Progenitor cell of endocrine pancreas (in vitro differentiated cells): ENCODE data around the gene CCN5. TPM values are rescaled to one million over a fixed set of nuclear protein-coding genes. Genes with fewer than 3 reads are reported as not detected.

Experiments
- DNase-seq: peaks from one replicate; pipeline ENCODE4 v3.0.0; 2021; ENCODE audit warnings: low spot score; ENCODE audit not compliant: unreplicated experiment
- H3K27ac Mint-ChIP-seq: 2 replicates; pipeline ENCODE4 v1.8.0; 2021; ENCODE audit warnings: mild to moderate bottlenecking, moderate library complexity, mixed read lengths
- H3K27me3 Mint-ChIP-seq: 2 replicates; pipeline ENCODE4 v1.8.0; 2021; ENCODE audit warnings: mixed read lengths
- H3K36me3 Mint-ChIP-seq: 2 replicates; pipeline ENCODE4 v1.8.0; 2022; ENCODE audit warnings: mixed read lengths; ENCODE audit not compliant: insufficient read depth
- H3K4me1 Mint-ChIP-seq: 2 replicates; pipeline ENCODE4 v1.8.0; 2021; ENCODE audit warnings: low read depth, mixed read lengths
- H3K4me3 Mint-ChIP-seq: 2 replicates; pipeline ENCODE4 v1.8.0; 2021; ENCODE audit warnings: low read depth, mild to moderate bottlenecking, moderate library complexity, mixed read lengths
- H3K9me3 Mint-ChIP-seq: 2 replicates; pipeline ENCODE4 v1.8.0; 2021; ENCODE audit warnings: low read depth, mixed read lengths
- total RNA-seq: library from RNA; stranded (reverse); gene quantifications from 2 replicates; pipeline ENCODE4 v1.2.1, GENCODE V29; 2021
- TF ChIP-seq, protein P1 (sequence below): fragments of 200-600 bp; sonication (generic); IDR thresholded peaks from one replicate; pipeline ENCODE4 v1.5.0; 2021; ENCODE audit warnings: antibody characterized with exemption, mild to moderate bottlenecking; ENCODE audit not compliant: unreplicated experiment

CCN5 gene
- total RNA-seq, 1 donor from 2014 or later = not detected

DNA sequence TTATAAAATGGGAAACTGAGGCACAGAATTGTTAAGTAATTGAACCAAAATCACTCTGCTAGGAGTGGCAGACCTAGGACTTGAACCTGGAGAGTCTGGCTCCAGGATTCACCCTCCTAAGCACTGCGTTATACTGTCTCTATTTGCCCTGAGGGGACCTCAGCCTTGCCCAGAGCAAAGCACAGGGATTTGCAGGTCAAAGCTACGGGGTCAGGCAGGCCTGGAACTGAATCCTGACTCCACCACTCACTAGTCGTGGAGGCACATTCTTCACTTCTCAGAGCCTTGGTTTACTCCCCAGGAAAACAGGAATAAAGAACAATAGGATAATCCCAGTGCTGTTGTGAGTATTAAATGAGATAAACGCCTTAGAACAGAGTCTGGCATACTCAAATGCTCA is 49.9 kb downstream of the CCN5 start:
- no peak for DNase-seq
- H3K27me3 Mint-ChIP-seq = peaks cover 14% of the 10 kb centered on the region

DNA sequence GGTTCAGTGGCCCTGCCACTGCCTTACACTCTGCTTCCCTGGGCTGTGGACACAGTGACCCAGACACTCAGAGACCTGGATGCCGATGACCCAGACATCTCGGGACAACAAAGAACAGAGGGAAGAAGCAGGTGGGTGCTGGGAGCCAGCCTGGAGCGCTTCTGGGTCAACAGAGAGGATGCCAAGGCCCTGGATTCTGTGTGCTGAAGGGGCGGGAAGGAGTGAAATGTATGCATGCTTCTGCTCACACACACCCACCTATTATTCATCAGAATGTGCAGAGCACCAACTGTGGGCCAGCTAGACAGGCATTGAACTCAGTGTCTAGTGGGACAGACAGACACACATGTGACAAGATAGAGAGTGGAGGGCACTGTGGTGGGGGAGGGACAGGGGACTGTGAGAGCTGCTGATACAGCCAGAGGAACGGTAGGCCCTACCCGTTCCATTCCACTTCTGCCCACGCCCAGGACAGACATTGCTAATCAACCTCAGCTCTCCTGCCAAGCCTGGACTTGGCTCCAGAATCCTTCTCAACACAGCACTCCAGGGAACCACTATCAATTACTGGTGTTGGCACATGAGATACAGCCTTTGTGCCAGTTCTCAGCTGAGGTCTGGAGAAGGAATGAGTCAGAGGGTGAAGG is 50.7 kb downstream of the CCN5 start:
- no peak for DNase-seq
- Mint-ChIP-seq H3K9me3 (no peaks in the 10 kb centered on the region), H3K27ac (no peak overlapping the region), H3K4me1 (no peaks in the 10 kb centered on the region), H3K27me3 (peaks cover 15% of the 10 kb centered on the region), H3K4me3 (no peak overlapping the region), H3K36me3 (no peaks in the 10 kb centered on the region)
- TF ChIP-seq, protein P1, sequence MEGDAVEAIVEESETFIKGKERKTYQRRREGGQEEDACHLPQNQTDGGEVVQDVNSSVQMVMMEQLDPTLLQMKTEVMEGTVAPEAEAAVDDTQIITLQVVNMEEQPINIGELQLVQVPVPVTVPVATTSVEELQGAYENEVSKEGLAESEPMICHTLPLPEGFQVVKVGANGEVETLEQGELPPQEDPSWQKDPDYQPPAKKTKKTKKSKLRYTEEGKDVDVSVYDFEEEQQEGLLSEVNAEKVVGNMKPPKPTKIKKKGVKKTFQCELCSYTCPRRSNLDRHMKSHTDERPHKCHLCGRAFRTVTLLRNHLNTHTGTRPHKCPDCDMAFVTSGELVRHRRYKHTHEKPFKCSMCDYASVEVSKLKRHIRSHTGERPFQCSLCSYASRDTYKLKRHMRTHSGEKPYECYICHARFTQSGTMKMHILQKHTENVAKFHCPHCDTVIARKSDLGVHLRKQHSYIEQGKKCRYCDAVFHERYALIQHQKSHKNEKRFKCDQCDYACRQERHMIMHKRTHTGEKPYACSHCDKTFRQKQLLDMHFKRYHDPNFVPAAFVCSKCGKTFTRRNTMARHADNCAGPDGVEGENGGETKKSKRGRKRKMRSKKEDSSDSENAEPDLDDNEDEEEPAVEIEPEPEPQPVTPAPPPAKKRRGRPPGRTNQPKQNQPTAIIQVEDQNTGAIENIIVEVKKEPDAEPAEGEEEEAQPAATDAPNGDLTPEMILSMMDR = no peak

More for the DNA sequence above, 49.9 kb downstream of the CCN5 start:
- no peaks in the 10 kb centered on the region for H3K4me1 Mint-ChIP-seq
- no peaks in the 10 kb centered on the region for H3K9me3 Mint-ChIP-seq
- TF ChIP-seq, protein P1 = no peak
- H3K4me3 Mint-ChIP-seq = no peak overlapping the region
- H3K27ac Mint-ChIP-seq = no peak overlapping the region
- no peaks in the 10 kb centered on the region for H3K36me3 Mint-ChIP-seq

DNA sequence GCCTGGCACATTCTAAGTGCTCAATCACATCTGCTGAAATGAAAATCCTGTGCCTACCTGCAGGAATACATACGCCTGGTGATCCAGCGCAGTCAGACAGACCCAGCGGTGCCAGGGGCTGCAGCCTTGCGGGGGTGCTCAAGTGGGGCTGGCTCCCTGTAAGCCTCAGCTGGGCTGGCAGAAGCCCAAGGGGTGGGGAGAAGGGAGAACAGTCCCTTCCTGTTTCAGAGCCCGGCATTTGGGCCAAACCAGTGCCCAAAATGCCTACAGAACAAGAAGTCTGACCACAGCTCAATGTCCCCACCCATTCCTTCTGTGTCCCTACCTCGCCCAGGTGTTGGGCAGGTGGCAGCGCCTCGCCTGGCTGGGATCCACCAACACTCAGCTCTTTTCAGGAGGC is 53.1 kb downstream of the CCN5 start:
- TF ChIP-seq, protein P1 = no peak
- Mint-ChIP-seq H3K9me3 (no peaks in the 10 kb centered on the region), H3K36me3 (no peaks in the 10 kb centered on the region), H3K27me3 (peaks cover 15% of the 10 kb centered on the region), H3K4me3 (no peak overlapping the region), H3K27ac (no peak overlapping the region), H3K4me1 (no peaks in the 10 kb centered on the region)
- no peak for DNase-seq

DNA sequence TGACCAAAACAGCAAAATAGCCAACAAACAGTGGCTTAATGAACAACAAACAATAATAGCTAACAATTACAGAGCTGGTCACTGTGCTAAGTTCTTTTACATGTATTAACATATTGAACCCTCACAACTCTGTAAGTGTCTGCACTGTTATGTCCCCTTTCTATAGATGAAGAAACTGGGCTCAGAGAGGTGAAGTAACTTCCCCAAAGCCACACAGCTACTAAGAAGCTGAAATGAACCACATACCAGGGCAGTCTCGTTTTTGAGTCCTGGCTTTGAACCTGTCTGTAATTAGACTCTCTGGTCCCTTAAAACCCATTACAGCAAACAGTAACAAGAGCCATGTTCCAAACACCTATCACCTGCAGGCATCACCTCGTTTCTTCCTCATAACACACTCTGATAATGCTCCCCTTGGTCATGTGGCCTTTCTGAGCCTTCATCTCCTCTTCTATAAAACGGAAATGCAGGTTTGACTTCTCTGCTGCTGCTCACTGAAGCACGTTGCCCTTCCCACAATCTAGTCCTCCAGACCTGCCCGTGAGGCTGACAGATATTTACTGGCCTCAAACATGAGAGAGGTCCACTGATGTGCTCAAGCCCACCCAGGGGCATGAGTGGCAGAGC is 53.8 kb downstream of the CCN5 start:
- TF ChIP-seq, protein P1 = no peak
- Mint-ChIP-seq H3K36me3 (no peaks in the 10 kb centered on the region), H3K27me3 (peaks cover 15% of the 10 kb centered on the region), H3K4me1 (no peaks in the 10 kb centered on the region), H3K27ac (no peak overlapping the region), H3K4me3 (no peak overlapping the region), H3K9me3 (no peaks in the 10 kb centered on the region)
- DNase-seq = no peak

DNA sequence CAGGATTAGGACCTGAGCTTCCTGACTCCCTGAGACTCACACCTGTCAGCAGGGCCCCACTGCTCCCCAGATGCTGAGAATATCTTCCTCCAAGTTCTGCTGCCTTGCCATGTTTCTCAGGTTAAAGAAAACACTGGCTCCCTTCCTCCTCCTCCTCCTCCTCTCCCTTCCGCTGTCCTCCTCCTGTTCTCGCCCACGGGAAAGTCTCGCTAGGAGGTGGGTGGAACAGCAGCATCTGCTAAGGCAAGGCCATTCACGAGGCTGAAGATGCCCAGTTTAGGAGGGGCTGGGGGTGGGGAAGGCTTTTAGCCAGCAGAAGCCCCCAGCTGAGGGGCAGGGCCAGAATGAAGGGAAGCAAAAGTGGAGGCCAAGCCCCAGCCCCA is 54.3 kb downstream of the CCN5 start:
- Mint-ChIP-seq H3K27me3 (peaks cover 15% of the 10 kb centered on the region), H3K27ac (no peak overlapping the region), H3K36me3 (no peaks in the 10 kb centered on the region), H3K4me3 (no peak overlapping the region), H3K9me3 (no peaks in the 10 kb centered on the region), H3K4me1 (no peaks in the 10 kb centered on the region)
- TF ChIP-seq, protein P1 = no peak
- DNase-seq = no peak
